ENCODE data around the gene GLE1.

DNA sequence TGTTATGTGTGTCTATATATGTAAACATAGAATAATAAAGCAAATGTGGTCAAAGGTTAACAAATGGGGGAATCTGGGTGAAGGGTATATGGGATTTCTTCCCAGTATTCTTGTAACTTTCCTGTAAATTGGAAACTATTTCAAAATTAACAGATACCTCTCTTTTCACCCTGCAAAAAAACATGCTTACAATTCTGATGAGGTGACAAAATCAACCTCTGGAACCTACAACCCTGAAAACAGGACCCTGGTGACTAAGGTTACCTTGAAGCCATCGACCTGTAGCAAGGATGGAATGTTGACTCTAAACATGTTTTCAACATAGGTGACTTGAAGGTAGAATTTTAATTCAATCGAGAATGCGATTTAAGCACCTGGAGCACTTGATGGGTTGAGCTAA lies 42.0 kb downstream of the GLE1 start:
- TF ChIP-seq, protein P1, sequence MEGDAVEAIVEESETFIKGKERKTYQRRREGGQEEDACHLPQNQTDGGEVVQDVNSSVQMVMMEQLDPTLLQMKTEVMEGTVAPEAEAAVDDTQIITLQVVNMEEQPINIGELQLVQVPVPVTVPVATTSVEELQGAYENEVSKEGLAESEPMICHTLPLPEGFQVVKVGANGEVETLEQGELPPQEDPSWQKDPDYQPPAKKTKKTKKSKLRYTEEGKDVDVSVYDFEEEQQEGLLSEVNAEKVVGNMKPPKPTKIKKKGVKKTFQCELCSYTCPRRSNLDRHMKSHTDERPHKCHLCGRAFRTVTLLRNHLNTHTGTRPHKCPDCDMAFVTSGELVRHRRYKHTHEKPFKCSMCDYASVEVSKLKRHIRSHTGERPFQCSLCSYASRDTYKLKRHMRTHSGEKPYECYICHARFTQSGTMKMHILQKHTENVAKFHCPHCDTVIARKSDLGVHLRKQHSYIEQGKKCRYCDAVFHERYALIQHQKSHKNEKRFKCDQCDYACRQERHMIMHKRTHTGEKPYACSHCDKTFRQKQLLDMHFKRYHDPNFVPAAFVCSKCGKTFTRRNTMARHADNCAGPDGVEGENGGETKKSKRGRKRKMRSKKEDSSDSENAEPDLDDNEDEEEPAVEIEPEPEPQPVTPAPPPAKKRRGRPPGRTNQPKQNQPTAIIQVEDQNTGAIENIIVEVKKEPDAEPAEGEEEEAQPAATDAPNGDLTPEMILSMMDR (IDR thresholded peaks at IDR 0.05; ENCODE audit: low read depth, low read length), result no peak
- TF ChIP-seq EZH2phosphoT487 (IDR thresholded peaks at IDR 0.05; ENCODE audit: low read depth), result no peak

All from OCI-LY3 (cell line).